HFFc6 (cell line): Measurements from ENCODE around the gene PPM1A. TPM values are rescaled to one million over a fixed set of nuclear protein-coding genes. Genes with fewer than 3 reads are reported as not detected.

Experiments
- DNase-seq: peaks from one replicate; pipeline ENCODE4 v3.0.0-alpha.2; 2018
- H3K27ac Mint-ChIP-seq: 2 replicates; pipeline ENCODE4 v1.8.0; 2020; ENCODE audit warnings: mild to moderate bottlenecking, mixed read lengths
- H3K27me3 Mint-ChIP-seq: 2 replicates; pipeline ENCODE4 v1.8.0; 2021; ENCODE audit warnings: mild to moderate bottlenecking, moderate library complexity, mixed read lengths; ENCODE audit not compliant: insufficient read depth
- H3K36me3 Mint-ChIP-seq: 2 replicates; pipeline ENCODE4 v1.8.0; 2021; ENCODE audit warnings: low read depth, mixed read lengths
- H3K4me1 Mint-ChIP-seq: 2 replicates; pipeline ENCODE4 v1.8.0; 2020; ENCODE audit warnings: low read depth, mixed read lengths
- H3K4me3 Mint-ChIP-seq: 2 replicates; pipeline ENCODE4 v1.8.0; 2020; ENCODE audit warnings: mild to moderate bottlenecking, moderate library complexity, mixed read lengths
- H3K9me3 Mint-ChIP-seq: 2 replicates; pipeline ENCODE4 v1.8.0; 2020; ENCODE audit warnings: mild to moderate bottlenecking, mixed read lengths
- CTCF ChIP-seq: fragments of 200-600 bp; sonication (generic); IDR thresholded peaks from 2 replicates; pipeline ENCODE4 v1.5.0; 2021; ENCODE audit warnings: antibody characterized with exemption, mild to moderate bottlenecking
- total RNA-seq, 6 experiments: library from RNA; stranded (reverse); fragmentation: NEBNext Ultra II Directional; extraction: Animal tissue kit (Norgen Biotek cat#: 25700); gene quantifications; 2 replicates in 1 of 6; 3 replicates in 5 of 6; pipeline ENCODE4 v1.2.3, GENCODE V29; 2021

The PPM1A gene
- total RNA-seq, 6 experiments from 2014 or later = 35.2 to 38.0 (median 36.5) TPM

GRCh38 chr14:60277605-60278190, 28.7 kb downstream of the PPM1A start:
- H3K4me1 Mint-ChIP-seq = peaks cover 26% of the 10 kb centered on the region
- DNase-seq = no peak
- TF ChIP-seq CTCF = no peak
- no peaks in the 10 kb centered on the region for H3K27me3 Mint-ChIP-seq
- H3K36me3 Mint-ChIP-seq = peaks cover 4% of the 10 kb centered on the region
- no peak overlapping the region for H3K4me3 Mint-ChIP-seq
- H3K27ac Mint-ChIP-seq = no peak overlapping the region
- no peaks in the 10 kb centered on the region for H3K9me3 Mint-ChIP-seq

GRCh38 chr14:60278350-60278749, 29.3 kb downstream of the PPM1A start:
- Mint-ChIP-seq H3K4me1 (peaks cover 22% of the 10 kb centered on the region), H3K27me3 (no peaks in the 10 kb centered on the region), H3K9me3 (no peaks in the 10 kb centered on the region), H3K4me3 (no peak overlapping the region), H3K36me3 (peaks cover 10% of the 10 kb centered on the region), H3K27ac (no peak overlapping the region)
- no peak for TF ChIP-seq CTCF
- DNase-seq = no peak

- Mint-ChIP-seq H3K27me3 (no peaks in the 10 kb centered on the region), H3K4me3 (no peak overlapping the region), H3K9me3 (no peaks in the 10 kb centered on the region), H3K36me3 (peaks cover 28% of the 10 kb centered on the region), H3K4me1 (no peaks in the 10 kb centered on the region), H3K27ac (no peak overlapping the region)
- no peak for TF ChIP-seq CTCF
- DNase-seq = no peak
Observed at GRCh38 chr14:60287452-60287851, 38.4 kb downstream of the PPM1A start.

- H3K36me3 Mint-ChIP-seq = peaks cover 24% of the 10 kb centered on the region
- H3K27ac Mint-ChIP-seq = no peak overlapping the region
Observed at GRCh38 chr14:60288279-60288678, 39.3 kb downstream of the PPM1A start.

GRCh38 chr14:60294411-60295069, 45.5 kb downstream of the PPM1A start:
- H3K36me3 Mint-ChIP-seq = peaks cover 13% of the 10 kb centered on the region
- no peak for DNase-seq
- H3K9me3 Mint-ChIP-seq = no peaks in the 10 kb centered on the region
- H3K27ac Mint-ChIP-seq = peak overlapping the region; percentile 16; the same call in 1 of the 2 replicates
- no peak overlapping the region for H3K4me3 Mint-ChIP-seq
- TF ChIP-seq CTCF = no peak
- peaks cover 8% of the 10 kb centered on the region for H3K4me1 Mint-ChIP-seq
- no peaks in the 10 kb centered on the region for H3K27me3 Mint-ChIP-seq

More at GRCh38 chr14:60288279-60288678, 39.3 kb downstream of the PPM1A start:
- no peaks in the 10 kb centered on the region for H3K9me3 Mint-ChIP-seq
- H3K4me3 Mint-ChIP-seq = no peak overlapping the region
- TF ChIP-seq CTCF = no peak
- no peaks in the 10 kb centered on the region for H3K4me1 Mint-ChIP-seq
- H3K27me3 Mint-ChIP-seq = no peaks in the 10 kb centered on the region
- DNase-seq = no peak
